WTC11 (cell line): ENCODE results near the gene PRR30. TPM values are rescaled to one million over a fixed set of nuclear protein-coding genes. Genes with fewer than 3 reads are reported as not detected.
A peak's percentile ranks its signal among the peaks of the same experiment; 100 is the strongest.

Experiments
- ATAC-seq: fragments of 200-7000 bp; cut with Tn5 transposase; 2 replicates; pipeline ENCODE4 v1.10.0; 2021; ENCODE audit warnings: mild to moderate bottlenecking, moderate library complexity
- CTCF ChIA-PET: fragments of 300-600 bp; sonication (Branson Sonifier 250); formaldehyde crosslinking; loops from one replicate; lab custom pipeline; 2021; ENCODE audit warnings: antibody characterized with exemption; lab: Charles Lee
- POLR2A ChIA-PET: fragments of 350-600 bp; sonication (Branson Sonifier 250); formaldehyde crosslinking; loops from one replicate; lab custom pipeline; 2021; ENCODE audit warnings: antibody characterized with exemption; lab: Charles Lee
- DNase-seq: peaks from one replicate; pipeline ENCODE4 v3.0.0; 2021; ENCODE audit warnings: low spot score
- H3K27ac Mint-ChIP-seq: 2 replicates; pipeline ENCODE4 v1.8.0; 2021; ENCODE audit warnings: mixed read lengths
- H3K27me3 Mint-ChIP-seq: 2 replicates; pipeline ENCODE4 v1.8.0; 2021; ENCODE audit warnings: low read depth, mild to moderate bottlenecking, moderate library complexity, mixed read lengths
- H3K36me3 Mint-ChIP-seq: 2 replicates; pipeline ENCODE4 v1.8.0; 2021; ENCODE audit warnings: mixed read lengths
- H3K4me1 Mint-ChIP-seq: 2 replicates; pipeline ENCODE4 v1.8.0; 2022; ENCODE audit warnings: mixed read lengths
- H3K4me3 Mint-ChIP-seq: 2 replicates; pipeline ENCODE4 v1.8.0; 2021; ENCODE audit warnings: mild to moderate bottlenecking, moderate library complexity, mixed read lengths
- H3K9me3 Mint-ChIP-seq: 2 replicates; pipeline ENCODE4 v1.8.0; 2021; ENCODE audit warnings: mixed read lengths
- ARID4B ChIP-seq: sonication (generic); formaldehyde crosslinking; IDR thresholded peaks from 2 replicates; pipeline ENCODE4 v1.8.0; 2023; ENCODE audit warnings: missing genetic modification reagents, mild to moderate bottlenecking, borderline replicate concordance
- ATF2 ChIP-seq: sonication (generic); formaldehyde crosslinking; IDR thresholded peaks from 2 replicates; pipeline ENCODE4 v1.8.1; 2022; ENCODE audit warnings: low read depth, missing genetic modification reagents, borderline replicate concordance
- E2F4 ChIP-seq: sonication (generic); formaldehyde crosslinking; IDR thresholded peaks from 2 replicates; pipeline ENCODE4 v1.8.1; 2022; ENCODE audit warnings: low read depth, mild to moderate bottlenecking, moderate library complexity, missing genetic modification reagents, borderline replicate concordance
- FOXJ3 ChIP-seq: sonication (generic); formaldehyde crosslinking; IDR thresholded peaks from 2 replicates; pipeline ENCODE4 v1.9.0; 2021; ENCODE audit warnings: missing genetic modification reagents, mild to moderate bottlenecking, borderline replicate concordance
- FOXP1 ChIP-seq: sonication (generic); formaldehyde crosslinking; IDR thresholded peaks from 2 replicates; pipeline ENCODE4 v1.8.0; 2022; ENCODE audit warnings: missing genetic modification reagents, mild to moderate bottlenecking, moderate library complexity, borderline replicate concordance
- GABPB1 ChIP-seq: sonication (generic); formaldehyde crosslinking; IDR thresholded peaks from 2 replicates; pipeline ENCODE4 v1.8.1; 2023; ENCODE audit warnings: mild to moderate bottlenecking, missing genetic modification reagents
- GRHL2 ChIP-seq: fragments of 250-450 bp; sonication (Bioruptor Pico); IDR thresholded peaks from 2 replicates; pipeline ENCODE4 v1.8.0; 2022; ENCODE audit warnings: mild to moderate bottlenecking, moderate library complexity; ENCODE audit not compliant: insufficient replicate concordance, severe bottlenecking
- HMGA2 ChIP-seq: fragments of 250-450 bp; sonication (Bioruptor Pico); IDR thresholded peaks from 2 replicates; pipeline ENCODE4 v1.4.0; 2021; ENCODE audit warnings: mild to moderate bottlenecking, moderate library complexity
- JAZF1 ChIP-seq: fragments of 250-450 bp; sonication (Bioruptor Pico); IDR thresholded peaks from 2 replicates; pipeline ENCODE4 v1.9.0; 2021; ENCODE audit warnings: moderate library complexity, mild to moderate bottlenecking, inconsistent platforms
- MYBL2 ChIP-seq: sonication (generic); formaldehyde crosslinking; IDR thresholded peaks from 2 replicates; pipeline ENCODE4 v1.8.1; 2023; ENCODE audit warnings: mild to moderate bottlenecking, moderate library complexity, missing genetic modification reagents
- NFE2L1 ChIP-seq: sonication (generic); formaldehyde crosslinking; IDR thresholded peaks from 2 replicates; pipeline ENCODE4 v1.8.1; 2023; ENCODE audit warnings: missing genetic modification reagents
- NR2C2 ChIP-seq: sonication (generic); formaldehyde crosslinking; IDR thresholded peaks from 2 replicates; pipeline ENCODE4 v1.8.0; 2022; ENCODE audit warnings: mild to moderate bottlenecking, missing genetic modification reagents
- SOX15 ChIP-seq: fragments of 250-450 bp; sonication (Bioruptor Pico); IDR thresholded peaks from 2 replicates; pipeline ENCODE4 v1.9.0; 2021; ENCODE audit warnings: mild to moderate bottlenecking
- TEAD1 ChIP-seq: sonication (generic); formaldehyde crosslinking; IDR thresholded peaks from 2 replicates; pipeline ENCODE4 v1.8.0; 2022; ENCODE audit warnings: mild to moderate bottlenecking, missing genetic modification reagents
- ZNF232 ChIP-seq: sonication (generic); formaldehyde crosslinking; IDR thresholded peaks from 2 replicates; pipeline ENCODE4 v1.8.0; 2022; ENCODE audit warnings: mild to moderate bottlenecking, missing genetic modification reagents
- total RNA-seq: library from RNA; stranded (reverse); gene quantifications from 3 replicates; pipeline ENCODE4 v1.2.3, GENCODE V29; 2021

Gene PRR30
- total RNA-seq, 1 experiment from 2014 or later: not detected

GRCh38 chr2:27148801-27149439, 9.7 kb upstream of the PRR30 start, which contains the start of gene TCF23:
TSS of gene TCF23 (plus strand) at chr2:27149004. CDS start at chr2:27149134, 130 bp downstream.
- H3K4me3 Mint-ChIP-seq: no peak within 1 kb of the TSS
- POLR2A ChIA-PET: interaction anchor here (0.5 to 1.3 kb wide), 2 partner anchors 9 to 279 kb away, joined by 3 to 4 read pairs; no protein-coding TSS in a partner anchor

GRCh38 chr2:27147935-27148334, 8.7 kb upstream of the PRR30 start:
- Mint-ChIP-seq H3K27ac (no peak overlapping the region), H3K4me3 (no peak overlapping the region), H3K4me1 (no peaks in the 10 kb centered on the region), H3K27me3 (0 out of 2 replicates have a peak, but pooled peaks cover 5% of the 10 kb centered on the region), H3K9me3 (no peaks in the 10 kb centered on the region), H3K36me3 (no peaks in the 10 kb centered on the region)
- ChIA-PET POLR2A (no interaction called here), CTCF (interaction anchor here (1.7 to 3.4 kb wide), 3 partner anchors 14 to 43 kb away, joined by 5 to 13 read pairs (median 6); partner anchors contain the start of gene PREB)
- no peak for TF ChIP-seq FOXJ3
- no peak for TF ChIP-seq ARID4B (CRISPR knock-in tag)
- no peak for TF ChIP-seq E2F4 (CRISPR knock-in tag)
- TF ChIP-seq MYBL2 (CRISPR knock-in tag): no peak
- TF ChIP-seq GABPB1 (CRISPR knock-in tag): peak; percentile 40; the same call in 1 of the 2 replicates
- no peak for TF ChIP-seq SOX15 (CRISPR knock-in tag)
- DNase-seq (no peak), ATAC-seq (no peak)

More at GRCh38 chr2:27148801-27149439, 9.7 kb upstream of the PRR30 start, which contains the start of gene TCF23:
- TF ChIP-seq FOXP1 (CRISPR knock-in tag) (no peak), GRHL2 (CRISPR knock-in tag) (no peak), JAZF1 (CRISPR knock-in tag) (no peak), HMGA2 (CRISPR knock-in tag) (no peak), NR2C2 (CRISPR knock-in tag) (no peak), ATF2 (CRISPR knock-in tag) (no peak), TEAD1 (CRISPR knock-in tag) (no peak), NFE2L1 (CRISPR knock-in tag) (no peak), ZNF232 (no peak)
- H3K4me1 Mint-ChIP-seq: no peaks in the 10 kb centered on the region
- no peaks in the 10 kb centered on the region for H3K9me3 Mint-ChIP-seq
- CTCF ChIA-PET: interaction anchor here (1.7 to 3.4 kb wide), 3 partner anchors 15 to 42 kb away, joined by 5 to 13 read pairs (median 6); partner anchors contain the start of gene PREB
- H3K27me3 Mint-ChIP-seq: 0 out of 2 replicates have a peak, but pooled peaks cover 2% of the 10 kb centered on the region
- H3K36me3 Mint-ChIP-seq: no peaks in the 10 kb centered on the region
- no peak for ATAC-seq
- DNase-seq: no peak
- H3K27ac Mint-ChIP-seq: no peak within 1 kb of the TSS
